Natural killer cell (primary cell): ENCODE results near the gene CHSY1. TPM values are rescaled to one million over a fixed set of nuclear protein-coding genes. Genes with fewer than 3 reads are reported as not detected.

Source experiments
- ATAC-seq, 3 donors: fragments of 150-1000 bp in 2 of 3; fragments of 200-7000 bp in 1 of 3; cut with Tn5 transposase; 1 replicate in 1 of 3; 2 replicates in 2 of 3; pipeline ENCODE4 v1.10.0; 2021; ENCODE audit warnings: mild to moderate bottlenecking in 2 of 3, moderate library complexity in 2 of 3
- DNase-seq, 2 donors: peaks; one replicate each; pipeline versions ENCODE4 v3.0.0 to v3.0.0-alpha.2; 2013 to 2021; ENCODE audit warnings: mixed read lengths in 1 of 2
- H3K27ac ChIP-seq: one replicate; pipeline ENCODE4 v1.5.1; 2013; ENCODE audit warnings: mild to moderate bottlenecking, low read length
- H3K27me3 ChIP-seq: one replicate; pipeline ENCODE4 v1.6.1; 2013; ENCODE audit warnings: low read length; ENCODE audit not compliant: control insufficient read depth, insufficient read depth
- H3K36me3 ChIP-seq: one replicate; pipeline ENCODE4 v1.6.1; 2013; ENCODE audit warnings: low read length; ENCODE audit not compliant: control insufficient read depth, insufficient read depth
- H3K4me1 ChIP-seq: one replicate; pipeline ENCODE4 v1.6.1; 2013; ENCODE audit warnings: low read length; ENCODE audit not compliant: control insufficient read depth, insufficient read depth
- H3K4me3 ChIP-seq: one replicate; pipeline ENCODE4 v1.5.1; 2013; ENCODE audit warnings: low read length
- H3K9me3 ChIP-seq: one replicate; pipeline ENCODE4 v1.6.1; 2013; ENCODE audit warnings: low read length; ENCODE audit not compliant: control insufficient read depth, insufficient read depth
- H3K27ac Mint-ChIP-seq, 2 donors: one replicate each; pipeline ENCODE4 v1.8.0; 2022; ENCODE audit warnings: mild to moderate bottlenecking in 2 of 2, mixed read lengths in 2 of 2, moderate library complexity in 1 of 2
- H3K27me3 Mint-ChIP-seq, 2 donors: one replicate each; pipeline ENCODE4 v1.8.0; 2022; ENCODE audit warnings: low read depth in 2 of 2, mixed read lengths in 2 of 2
- H3K36me3 Mint-ChIP-seq: one replicate; pipeline ENCODE4 v1.8.0; 2022; ENCODE audit warnings: mixed read lengths
- H3K4me1 Mint-ChIP-seq, 2 donors: one replicate each; pipeline ENCODE4 v1.8.0; 2022; ENCODE audit warnings: mixed read lengths in 2 of 2
- H3K4me3 Mint-ChIP-seq: one replicate; pipeline ENCODE4 v1.8.0; 2022; ENCODE audit warnings: mild to moderate bottlenecking, moderate library complexity, mixed read lengths
- H3K9me3 Mint-ChIP-seq, 2 donors: one replicate each; pipeline ENCODE4 v1.8.0; 2022; ENCODE audit warnings: mixed read lengths in 2 of 2
- WGBS: methylation state at CpG from one replicate; pipeline ENCODE4 v1.1.7; 2013; ENCODE audit warnings: missing lambda C conversion rate; ENCODE audit not compliant: insufficient coverage; 5-methylcytosine and 5-hydroxymethylcytosine counted together
- intact Hi-C: fragments of 100-400 bp; cut with micrococcal nuclease; formaldehyde crosslinking; loops from one replicate; pipeline ENCODE4 v1.14.2; 2022
- total RNA-seq, 4 donors: library from RNA; stranded (reverse); fragments of 120-200 nt in 1 of 4; gene quantifications; one replicate each; pipeline versions ENCODE4 v1.2.3 to v1.2.4, GENCODE V29; 2013 to 2022
- TF ChIP-seq, protein P1 (sequence below): fragments of 200-600 bp; IDR thresholded peaks from one replicate; pipeline ENCODE4 v1.8.0; 2022; ENCODE audit warnings: antibody characterized with exemption

CHSY1 gene
- total RNA-seq, 3 donors from 2014 or later (not counting 1 experiment from before 2014, with no cell fraction given) = 21.1 to 32.5 (median 30.8) TPM

DNA sequence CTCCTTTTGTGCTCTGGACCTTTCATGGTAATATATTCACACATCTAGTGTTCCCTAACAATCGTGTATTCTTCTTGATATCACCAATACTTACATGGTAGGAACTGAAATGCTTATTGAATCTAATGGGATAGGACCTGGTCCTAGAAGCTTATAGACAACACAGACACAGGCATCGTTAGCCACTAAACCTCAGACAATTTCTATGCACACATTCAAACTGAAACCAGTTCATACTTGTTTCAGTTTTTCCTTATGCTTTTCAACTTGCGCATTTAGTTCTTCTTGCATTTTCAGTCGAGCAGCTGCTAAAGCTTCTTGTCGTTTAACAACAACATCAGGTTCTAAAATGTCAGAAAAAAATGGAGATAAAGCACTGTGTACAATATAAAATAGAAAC, 23.2 kb upstream of the CHSY1 start:
- WGBS = 71% methylated on average over 4 of the region's 5 CpGs
- Mint-ChIP-seq H3K27me3 (no peaks in the 10 kb centered on the region), H3K27ac (no peak overlapping the region), H3K4me1 (peaks cover 15 to 16% of the 10 kb centered on the region in 2 donors), H3K36me3 (peaks cover 42% of the 10 kb centered on the region), H3K4me3 (no peak overlapping the region), H3K9me3 (no peaks in the 10 kb centered on the region)
- ATAC-seq (no peak), DNase-seq (no peak)
- Histone ChIP-seq H3K9me3 (no peaks in the 10 kb centered on the region), H3K4me1 (peaks cover 20% of the 10 kb centered on the region), H3K27ac (no peak overlapping the region), H3K27me3 (no peaks in the 10 kb centered on the region), H3K4me3 (no peak overlapping the region), H3K36me3 (peaks cover 55% of the 10 kb centered on the region)
- TF ChIP-seq, protein P1, sequence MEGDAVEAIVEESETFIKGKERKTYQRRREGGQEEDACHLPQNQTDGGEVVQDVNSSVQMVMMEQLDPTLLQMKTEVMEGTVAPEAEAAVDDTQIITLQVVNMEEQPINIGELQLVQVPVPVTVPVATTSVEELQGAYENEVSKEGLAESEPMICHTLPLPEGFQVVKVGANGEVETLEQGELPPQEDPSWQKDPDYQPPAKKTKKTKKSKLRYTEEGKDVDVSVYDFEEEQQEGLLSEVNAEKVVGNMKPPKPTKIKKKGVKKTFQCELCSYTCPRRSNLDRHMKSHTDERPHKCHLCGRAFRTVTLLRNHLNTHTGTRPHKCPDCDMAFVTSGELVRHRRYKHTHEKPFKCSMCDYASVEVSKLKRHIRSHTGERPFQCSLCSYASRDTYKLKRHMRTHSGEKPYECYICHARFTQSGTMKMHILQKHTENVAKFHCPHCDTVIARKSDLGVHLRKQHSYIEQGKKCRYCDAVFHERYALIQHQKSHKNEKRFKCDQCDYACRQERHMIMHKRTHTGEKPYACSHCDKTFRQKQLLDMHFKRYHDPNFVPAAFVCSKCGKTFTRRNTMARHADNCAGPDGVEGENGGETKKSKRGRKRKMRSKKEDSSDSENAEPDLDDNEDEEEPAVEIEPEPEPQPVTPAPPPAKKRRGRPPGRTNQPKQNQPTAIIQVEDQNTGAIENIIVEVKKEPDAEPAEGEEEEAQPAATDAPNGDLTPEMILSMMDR = no peak
- intact Hi-C loops = no loop called here

- H3K27ac ChIP-seq = no peak overlapping the region
- no peaks in the 10 kb centered on the region for H3K27me3 Mint-ChIP-seq
- H3K4me1 ChIP-seq = peaks cover 20% of the 10 kb centered on the region
- ATAC-seq (no peak), DNase-seq (no peak)
- no peaks in the 10 kb centered on the region for H3K27me3 ChIP-seq
- intact Hi-C loops = no loop called here
- no peak overlapping the region for H3K27ac Mint-ChIP-seq
- 95% methylated on average over 5 of the region's 5 CpGs for WGBS
- peaks cover 54% of the 10 kb centered on the region for H3K36me3 ChIP-seq
- peaks cover 22 to 25% of the 10 kb centered on the region in 2 donors for H3K4me1 Mint-ChIP-seq
- TF ChIP-seq, protein P1 = no peak
- no peak overlapping the region for H3K4me3 Mint-ChIP-seq
- no peaks in the 10 kb centered on the region for H3K9me3 ChIP-seq
- no peak overlapping the region for H3K4me3 ChIP-seq
- peaks cover 42% of the 10 kb centered on the region for H3K36me3 Mint-ChIP-seq
- no peaks in the 10 kb centered on the region for H3K9me3 Mint-ChIP-seq
Measured at GRCh38 chr15:101273534-101273933, 21.7 kb upstream of the CHSY1 start.

GRCh38 chr15:101272584-101272983, 20.7 kb upstream of the CHSY1 start:
- intact Hi-C loops = no loop called here
- Histone ChIP-seq H3K27ac (no peak overlapping the region), H3K9me3 (no peaks in the 10 kb centered on the region), H3K4me3 (no peak overlapping the region), H3K36me3 (peaks cover 54% of the 10 kb centered on the region), H3K27me3 (no peaks in the 10 kb centered on the region), H3K4me1 (peaks cover 15% of the 10 kb centered on the region)
- 97% methylated on average over 8 of the region's 9 CpGs for WGBS
- no peak for ATAC-seq
- no peak for DNase-seq
- Mint-ChIP-seq H3K36me3 (peaks cover 42% of the 10 kb centered on the region), H3K4me3 (no peak overlapping the region), H3K27ac (no peak overlapping the region), H3K4me1 (peaks cover 18 to 22% of the 10 kb centered on the region in 2 donors), H3K27me3 (no peaks in the 10 kb centered on the region), H3K9me3 (no peaks in the 10 kb centered on the region)
- TF ChIP-seq, protein P1 = no peak
